MM.1S (cell line): ENCODE results near the gene TECPR2.

Experiments
- EZH2 ChIP-seq: fragments of 300-600 bp; sonication (generic); optimal IDR thresholded peaks from 2 replicates; pipeline ENCODE3; 2017; ENCODE audit warnings: low read depth, mild to moderate bottlenecking, antibody characterized with exemption, low read length, mixed read lengths
- EZH2phosphoT487 ChIP-seq: fragments of 300-600 bp; sonication (generic); IDR thresholded peaks from 2 replicates; pipeline ENCODE4 v1.6.1; 2018; ENCODE audit warnings: antibody characterized with exemption, low read length
- TF ChIP-seq, protein P1 (sequence below): fragments of 300-600 bp; sonication (generic); IDR thresholded peaks from 2 replicates; pipeline ENCODE4 v1.5.1; 2016; ENCODE audit warnings: antibody characterized with exemption, low read length, mixed read lengths

DNA sequence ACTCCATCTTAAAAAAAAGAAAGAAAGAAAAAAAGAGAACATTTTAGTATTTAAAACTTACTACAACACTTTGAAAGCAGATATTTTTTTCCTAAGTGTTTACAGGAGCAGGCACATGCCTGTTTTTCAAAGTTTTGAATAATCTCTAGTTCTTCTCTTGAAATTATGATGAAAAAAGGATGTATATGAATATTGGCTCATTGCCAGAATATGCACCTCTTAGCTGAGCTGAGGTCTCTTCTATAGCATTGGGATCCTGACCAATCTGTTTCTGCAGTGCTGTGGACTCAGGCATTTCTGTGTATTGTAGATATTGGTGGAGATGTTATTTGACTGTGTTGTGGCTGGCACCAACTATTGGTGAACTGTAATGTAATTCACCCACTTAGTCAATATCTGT, 15.0 kb downstream of the TECPR2 start:
- TF ChIP-seq, protein P1, sequence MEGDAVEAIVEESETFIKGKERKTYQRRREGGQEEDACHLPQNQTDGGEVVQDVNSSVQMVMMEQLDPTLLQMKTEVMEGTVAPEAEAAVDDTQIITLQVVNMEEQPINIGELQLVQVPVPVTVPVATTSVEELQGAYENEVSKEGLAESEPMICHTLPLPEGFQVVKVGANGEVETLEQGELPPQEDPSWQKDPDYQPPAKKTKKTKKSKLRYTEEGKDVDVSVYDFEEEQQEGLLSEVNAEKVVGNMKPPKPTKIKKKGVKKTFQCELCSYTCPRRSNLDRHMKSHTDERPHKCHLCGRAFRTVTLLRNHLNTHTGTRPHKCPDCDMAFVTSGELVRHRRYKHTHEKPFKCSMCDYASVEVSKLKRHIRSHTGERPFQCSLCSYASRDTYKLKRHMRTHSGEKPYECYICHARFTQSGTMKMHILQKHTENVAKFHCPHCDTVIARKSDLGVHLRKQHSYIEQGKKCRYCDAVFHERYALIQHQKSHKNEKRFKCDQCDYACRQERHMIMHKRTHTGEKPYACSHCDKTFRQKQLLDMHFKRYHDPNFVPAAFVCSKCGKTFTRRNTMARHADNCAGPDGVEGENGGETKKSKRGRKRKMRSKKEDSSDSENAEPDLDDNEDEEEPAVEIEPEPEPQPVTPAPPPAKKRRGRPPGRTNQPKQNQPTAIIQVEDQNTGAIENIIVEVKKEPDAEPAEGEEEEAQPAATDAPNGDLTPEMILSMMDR, result no peak
- TF ChIP-seq EZH2phosphoT487, result no peak
- no peak for TF ChIP-seq EZH2
